AG20443 (cell line): ENCODE data around the gene LAMA2.
A peak's percentile ranks its signal among the peaks of the same experiment; 100 is the strongest.

Experiments
- DNase-seq: peaks from one replicate; pipeline ENCODE4 v3.0.0; 2012; ENCODE audit warnings: low spot score, mixed read lengths

The LAMA2 gene

DNA sequence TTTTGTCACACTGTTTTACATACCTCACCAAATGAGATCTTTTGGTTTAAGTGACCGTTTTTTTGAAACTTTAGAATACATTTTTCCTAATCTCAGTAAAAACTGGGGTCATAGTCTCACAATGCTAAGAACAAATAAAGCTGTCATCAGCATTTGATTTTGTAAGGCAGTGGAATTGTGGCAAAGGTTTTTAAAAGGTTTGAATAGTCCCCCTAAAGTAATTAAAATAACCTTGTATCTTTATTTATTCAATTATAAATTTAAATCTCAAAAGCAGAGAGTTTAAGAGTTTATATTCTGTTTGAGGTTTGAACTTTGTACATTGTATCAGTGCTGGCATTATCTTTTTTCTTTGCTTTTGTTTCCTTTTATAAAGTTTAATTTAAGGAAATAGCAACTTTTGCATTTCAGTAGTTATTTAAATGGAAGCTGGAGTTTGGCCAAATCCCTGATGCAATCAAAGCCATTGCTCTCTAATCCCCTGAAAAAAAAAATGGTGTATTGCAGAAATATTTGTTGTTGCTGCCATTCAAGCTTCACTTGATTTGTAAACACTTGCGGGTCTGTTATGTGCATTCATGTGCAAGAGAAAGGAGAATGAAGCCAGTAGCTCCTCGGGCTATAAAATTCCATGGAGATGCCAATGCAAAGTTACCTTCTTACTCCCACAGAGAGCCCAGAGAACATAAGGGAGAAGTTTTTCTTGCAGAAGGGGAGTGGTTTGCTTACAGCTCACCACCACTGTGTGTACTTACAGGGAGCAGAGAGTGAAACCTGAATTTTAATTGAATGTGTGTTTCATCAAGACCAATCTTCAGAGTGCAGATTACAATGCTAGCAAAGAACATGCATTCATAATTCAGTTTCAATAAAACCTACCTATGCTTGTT lies 435.2 kb downstream of the LAMA2 start:
- peak; percentile 14 for DNase-seq

DNA sequence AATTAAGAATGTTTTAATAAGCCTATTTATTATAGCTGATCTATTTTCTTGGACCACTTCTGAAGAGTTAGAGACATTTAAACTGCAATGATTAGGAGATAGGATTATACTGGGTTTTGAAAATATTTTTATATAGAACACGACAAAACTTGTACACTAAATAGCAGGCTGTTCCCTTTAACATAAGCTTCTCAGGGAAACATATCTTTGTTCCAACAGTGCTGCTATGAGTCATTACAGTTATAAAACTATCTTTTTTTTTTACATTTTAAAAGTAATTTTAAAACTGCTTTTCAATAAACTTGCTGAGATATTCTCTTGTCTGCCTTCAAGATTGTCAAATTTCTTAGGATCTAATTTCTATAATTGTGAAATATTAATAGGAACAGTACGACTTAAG lies 438.0 kb downstream of the LAMA2 start:
- no peak for DNase-seq

DNA sequence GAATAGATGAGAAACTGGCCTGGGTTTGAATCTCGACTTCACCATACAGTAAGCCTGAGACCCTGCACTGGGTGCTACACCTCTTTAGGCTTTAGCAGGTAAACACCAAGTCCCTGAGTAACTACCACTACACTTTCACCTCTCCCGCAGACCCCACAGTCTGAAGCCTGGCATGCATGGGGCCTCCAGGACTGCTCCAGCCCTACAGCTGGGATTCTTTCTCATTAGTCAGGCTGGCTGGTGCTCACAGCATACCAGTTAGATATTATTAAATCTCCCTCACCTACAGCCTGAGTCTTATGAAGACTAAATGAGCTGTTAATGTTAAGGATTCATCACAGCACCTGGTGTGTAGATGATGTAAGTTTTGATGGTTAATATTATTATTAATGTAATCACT lies 438.4 kb downstream of the LAMA2 start:
- no peak for DNase-seq

DNA sequence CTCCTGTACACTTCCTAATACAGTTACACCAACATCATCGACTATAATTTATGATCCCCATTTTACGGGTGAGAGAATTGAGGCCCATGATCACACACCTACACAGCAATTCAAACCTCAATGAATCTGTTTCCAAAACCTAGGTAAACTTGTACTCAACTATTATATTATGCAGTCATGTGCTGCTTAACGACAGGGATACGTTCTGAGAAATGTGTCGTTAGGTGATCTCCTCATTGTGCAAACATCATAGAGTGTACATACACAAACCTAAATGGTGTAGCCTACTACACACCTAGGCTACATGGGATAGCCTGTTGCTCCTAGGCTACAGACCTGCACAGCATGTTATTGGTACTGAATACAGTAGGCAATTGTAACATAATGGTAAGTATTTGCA lies 441.4 kb downstream of the LAMA2 start:
- no peak for DNase-seq

DNA sequence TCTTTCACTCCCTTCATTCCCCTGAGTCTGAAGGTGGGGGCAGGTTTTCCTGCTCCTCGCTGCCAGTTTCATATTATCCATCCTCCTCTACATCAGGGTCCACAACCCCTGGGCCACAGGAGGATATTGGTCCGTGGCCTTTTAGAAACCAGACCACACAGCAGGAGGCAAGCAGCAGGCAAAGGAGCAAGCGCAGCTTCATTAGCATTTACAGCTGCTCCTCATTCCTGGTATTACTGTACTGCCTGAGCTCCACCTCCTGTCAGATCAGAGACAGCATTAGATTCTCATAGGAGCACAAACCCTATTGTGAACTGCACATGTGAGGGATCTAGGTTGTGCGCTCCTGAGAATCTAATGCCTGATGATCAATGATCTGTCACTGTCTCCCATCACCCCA lies 446.7 kb downstream of the LAMA2 start:
- DNase-seq, result no peak

DNA sequence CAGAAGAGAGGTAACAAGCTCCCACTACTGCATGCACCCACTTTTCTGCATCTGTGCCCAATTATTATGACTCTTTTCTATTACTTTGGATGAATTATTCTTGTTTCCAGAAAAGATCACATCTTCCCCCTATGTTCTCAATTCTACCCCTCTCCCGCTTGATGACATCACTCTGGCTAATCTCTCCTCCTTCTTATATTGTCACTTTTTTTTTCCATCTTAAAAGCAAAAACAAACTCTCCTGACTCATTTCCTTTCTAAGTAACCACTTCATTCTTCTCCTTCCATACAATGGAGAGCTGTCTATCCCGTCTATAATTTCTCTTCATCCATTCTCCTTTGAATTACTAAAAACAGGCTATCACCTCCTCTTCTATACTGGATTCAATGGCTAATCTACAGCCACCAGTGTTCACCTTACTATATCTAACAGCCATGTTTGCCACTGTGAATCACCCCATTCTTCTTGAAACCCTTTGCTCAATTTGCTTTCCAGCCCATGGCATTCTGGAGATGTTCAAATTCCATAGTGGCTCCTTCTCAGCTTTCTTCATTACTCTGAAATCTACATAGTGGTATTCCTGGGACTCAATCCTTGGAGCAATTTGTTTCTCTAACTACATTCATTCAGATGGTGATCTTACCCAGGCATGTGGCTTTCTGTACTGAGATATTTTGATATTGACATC lies 448.7 kb downstream of the LAMA2 start:
- peak; percentile 24 for DNase-seq

DNA sequence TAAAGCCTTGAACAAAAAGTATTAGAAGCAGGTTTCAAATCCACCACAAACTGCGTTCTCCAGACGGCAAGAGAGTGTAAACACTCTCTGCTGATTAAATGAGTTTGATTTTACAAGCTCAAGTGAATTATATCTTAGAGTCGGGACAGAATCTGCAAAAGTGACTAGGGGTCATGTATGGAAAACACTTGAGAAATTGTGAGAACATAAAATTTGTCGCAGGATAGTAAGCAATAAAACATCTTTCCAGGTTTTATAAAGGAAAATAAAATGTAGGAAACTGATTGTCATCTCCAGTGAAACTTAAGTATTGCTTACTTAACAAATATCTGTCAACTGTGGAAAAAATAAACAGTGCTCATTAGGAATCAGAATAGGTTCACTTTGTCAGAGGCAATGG lies 452.9 kb downstream of the LAMA2 start:
- DNase-seq, result no peak

DNA sequence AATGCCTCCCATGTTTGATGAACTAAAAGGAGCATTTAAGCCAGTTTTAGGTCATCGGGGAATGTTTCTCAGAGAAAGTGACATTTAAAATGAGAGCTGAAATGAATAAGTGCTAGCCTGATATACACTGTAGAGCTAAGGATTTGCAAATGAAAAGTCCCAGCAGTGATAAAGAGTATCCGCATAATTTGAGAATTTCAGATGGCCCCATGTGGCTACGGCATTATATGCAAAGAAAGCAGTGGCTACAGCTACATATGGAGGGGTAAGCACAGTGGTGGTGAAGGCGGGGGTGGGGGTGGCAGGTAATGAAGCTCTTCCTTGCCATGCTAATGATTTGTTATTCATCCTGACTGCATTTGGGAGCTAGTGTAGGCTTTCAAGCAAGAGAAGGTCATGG lies 455.7 kb downstream of the LAMA2 start:
- DNase-seq, result no peak

DNA sequence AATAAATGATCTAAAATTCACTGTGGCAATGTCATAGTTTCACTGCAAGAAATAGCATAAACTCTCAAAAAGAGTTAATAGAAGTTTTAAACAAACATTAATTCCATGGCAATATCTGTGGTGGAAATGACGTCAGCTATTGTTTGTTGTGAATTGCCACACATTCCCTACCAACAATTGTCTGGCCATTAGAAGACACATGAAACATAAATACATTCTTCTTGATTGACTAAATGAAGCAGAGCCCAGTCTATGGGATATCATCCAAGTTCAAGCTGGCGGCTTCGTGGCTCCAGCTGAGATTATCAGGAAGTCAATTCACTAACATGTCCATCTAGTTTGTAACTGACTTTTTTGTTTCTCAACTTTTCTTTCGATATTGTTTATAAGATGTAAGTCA lies 458.0 kb downstream of the LAMA2 start:
- peak; percentile 70 for DNase-seq

DNA sequence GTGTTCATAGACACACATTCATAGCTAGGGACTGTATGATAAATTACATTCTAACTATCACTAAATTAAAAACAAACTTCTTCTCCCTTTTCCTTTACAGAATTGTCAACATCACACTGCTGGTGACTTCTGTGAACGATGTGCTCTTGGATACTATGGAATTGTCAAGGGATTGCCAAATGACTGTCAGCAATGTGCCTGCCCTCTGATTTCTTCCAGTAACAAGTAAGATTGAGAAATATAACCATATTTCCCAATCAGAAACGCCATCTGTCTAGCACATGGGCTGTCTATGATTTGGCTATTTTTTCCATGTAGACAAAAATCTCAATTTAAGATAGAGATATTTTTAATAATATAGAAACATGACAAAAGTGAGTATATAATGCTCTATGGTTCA lies 459.3 kb downstream of the LAMA2 start:
- peak; percentile 37 for DNase-seq

DNA sequence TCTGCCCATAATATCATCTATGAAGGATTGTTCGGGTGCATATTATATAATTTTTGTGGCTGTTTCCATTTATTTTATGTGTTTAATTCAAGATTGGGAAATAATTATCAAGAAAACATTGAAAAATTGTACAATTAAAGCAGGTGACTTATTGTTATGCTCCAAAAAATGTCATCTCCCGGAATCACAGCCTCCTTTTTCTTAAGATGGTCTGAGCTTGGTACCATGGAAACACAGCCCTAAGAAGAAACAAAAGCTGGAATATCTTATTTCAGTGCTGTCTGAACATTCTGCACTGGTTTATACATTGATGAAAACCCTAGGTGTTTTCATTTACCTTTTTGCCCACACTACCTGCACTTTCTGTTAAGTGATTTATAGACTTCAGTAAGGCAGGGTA lies 459.9 kb downstream of the LAMA2 start:
- DNase-seq, result no peak

DNA sequence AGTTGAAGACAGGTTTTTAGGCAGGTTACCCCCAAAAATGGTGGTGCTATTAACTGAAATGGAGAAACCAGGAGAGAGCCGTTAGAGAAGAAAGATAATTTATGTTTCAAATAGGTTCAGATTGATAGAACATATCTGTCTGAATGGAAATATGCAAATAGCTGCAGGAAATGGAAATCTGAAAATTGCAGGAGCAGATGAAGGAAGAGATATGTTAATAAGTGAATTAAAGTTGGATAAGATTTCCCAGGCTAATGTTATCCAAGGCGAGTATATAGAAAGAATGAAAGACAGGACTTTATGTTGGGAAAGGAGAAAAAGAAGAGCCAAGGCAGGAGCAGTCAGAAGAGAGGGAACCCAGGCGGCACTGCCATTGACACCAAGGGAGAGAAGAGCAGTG lies 461.4 kb downstream of the LAMA2 start:
- no peak for DNase-seq

DNA sequence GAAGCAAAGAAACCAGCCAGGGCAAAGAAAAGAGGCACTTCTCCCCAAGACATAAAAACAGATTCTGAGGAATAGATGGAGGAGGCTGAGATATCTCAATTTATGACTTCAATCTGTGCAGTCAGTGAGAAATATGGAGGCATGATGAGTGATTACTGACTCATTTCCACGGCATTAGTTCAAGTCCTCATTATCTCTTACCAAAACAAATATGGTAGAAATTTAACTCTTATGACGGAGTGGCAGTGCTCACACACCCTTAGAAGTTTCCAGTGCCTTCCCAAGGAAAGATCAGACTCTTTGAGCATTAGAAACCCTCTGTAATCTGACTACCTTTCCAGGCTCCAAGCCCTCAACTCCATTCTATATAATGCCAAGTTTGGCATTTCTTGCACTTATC lies 463.0 kb downstream of the LAMA2 start:
- peak; percentile 47 for DNase-seq

DNA sequence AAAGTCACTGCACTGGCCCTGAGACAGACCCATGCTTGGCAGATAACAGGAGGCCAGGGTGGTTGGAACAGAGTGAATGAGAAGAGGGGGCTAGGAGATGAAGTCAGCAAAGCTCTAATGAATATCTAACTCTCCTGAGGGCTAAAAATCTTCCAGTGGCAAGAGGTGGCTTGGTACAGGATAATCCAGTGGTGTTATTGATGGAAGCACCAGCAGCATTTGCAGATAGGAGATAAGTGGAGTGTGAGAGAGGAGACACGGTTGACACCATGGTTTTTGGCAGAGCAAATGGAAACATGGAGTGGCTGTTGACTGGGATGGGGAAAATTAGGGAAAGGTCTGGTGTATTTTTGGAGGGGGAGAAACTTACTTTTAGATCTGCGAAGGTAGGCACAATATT lies 464.0 kb downstream of the LAMA2 start:
- no peak for DNase-seq

DNA sequence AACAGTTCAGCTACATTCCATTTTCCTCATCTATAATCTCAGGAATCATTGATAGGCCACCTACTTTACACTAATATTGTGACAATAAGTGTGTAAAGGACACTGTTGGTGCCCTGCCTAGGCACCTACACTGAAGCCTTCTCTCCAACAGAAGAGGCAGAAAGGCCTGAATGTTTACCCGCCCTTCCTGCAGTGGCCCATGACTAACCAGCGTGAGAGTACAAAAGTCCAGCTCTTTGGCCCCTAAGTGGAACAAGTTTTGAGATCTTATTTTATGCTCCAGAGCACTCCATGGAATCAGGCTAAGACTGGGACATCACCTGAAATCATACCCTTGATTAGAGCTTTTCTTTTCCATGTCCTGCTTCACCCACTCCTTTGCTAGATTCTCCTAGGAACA lies 467.3 kb downstream of the LAMA2 start:
- DNase-seq, result no peak

DNA sequence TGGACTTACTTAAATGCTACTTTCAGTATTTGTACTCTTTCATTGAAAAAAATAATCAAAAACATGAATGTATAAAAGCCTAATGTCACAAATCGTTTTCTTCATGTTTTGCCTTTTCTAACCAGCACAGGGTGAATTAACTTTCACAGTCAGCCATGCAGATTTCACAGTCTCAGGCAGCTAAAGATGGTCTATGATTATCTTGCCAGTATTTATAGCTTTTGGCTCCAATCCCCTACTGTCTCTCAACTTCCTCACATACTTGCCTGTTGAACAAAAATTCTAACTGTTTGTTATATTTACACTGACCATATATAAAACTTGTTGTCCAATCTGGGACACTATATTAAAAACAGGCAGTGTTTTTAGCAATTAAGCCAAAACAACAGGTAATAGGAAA lies 468.9 kb downstream of the LAMA2 start:
- no peak for DNase-seq

DNA sequence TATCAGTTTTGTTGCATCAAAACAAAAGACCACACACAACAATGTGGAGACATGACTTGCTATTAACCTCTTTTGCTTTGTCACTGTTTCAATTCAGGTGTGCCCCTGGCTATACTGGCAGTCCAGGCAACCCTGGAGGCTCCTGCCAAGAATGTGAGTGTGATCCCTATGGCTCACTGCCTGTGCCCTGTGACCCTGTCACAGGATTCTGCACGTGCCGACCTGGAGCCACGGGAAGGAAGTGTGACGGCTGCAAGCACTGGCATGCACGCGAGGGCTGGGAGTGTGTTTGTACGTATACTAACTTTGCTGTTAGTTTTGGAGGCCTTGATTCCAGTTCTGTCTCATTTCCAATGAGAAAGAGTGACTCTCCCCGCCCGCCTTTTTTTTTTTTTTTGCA lies 470.1 kb downstream of the LAMA2 start:
- DNase-seq, result no peak

DNA sequence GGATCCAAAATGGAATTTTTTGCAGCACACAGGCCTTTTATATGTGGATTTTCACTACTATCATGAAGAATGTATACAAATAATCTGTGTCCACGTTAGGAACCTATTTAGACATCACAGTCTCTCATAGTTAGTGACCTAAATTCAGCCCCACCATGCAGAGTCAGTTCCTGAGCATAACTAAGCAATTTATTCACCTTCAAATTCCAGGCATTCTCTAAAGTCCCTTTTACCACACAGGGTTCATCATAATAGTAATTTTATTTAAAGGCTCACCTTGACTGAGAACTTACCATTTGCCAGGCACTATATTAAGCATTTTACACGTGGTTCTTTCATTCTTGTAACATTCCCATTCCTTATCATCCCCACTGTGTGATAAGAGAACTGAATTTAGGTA lies 473.2 kb downstream of the LAMA2 start:
- no peak for DNase-seq

DNA sequence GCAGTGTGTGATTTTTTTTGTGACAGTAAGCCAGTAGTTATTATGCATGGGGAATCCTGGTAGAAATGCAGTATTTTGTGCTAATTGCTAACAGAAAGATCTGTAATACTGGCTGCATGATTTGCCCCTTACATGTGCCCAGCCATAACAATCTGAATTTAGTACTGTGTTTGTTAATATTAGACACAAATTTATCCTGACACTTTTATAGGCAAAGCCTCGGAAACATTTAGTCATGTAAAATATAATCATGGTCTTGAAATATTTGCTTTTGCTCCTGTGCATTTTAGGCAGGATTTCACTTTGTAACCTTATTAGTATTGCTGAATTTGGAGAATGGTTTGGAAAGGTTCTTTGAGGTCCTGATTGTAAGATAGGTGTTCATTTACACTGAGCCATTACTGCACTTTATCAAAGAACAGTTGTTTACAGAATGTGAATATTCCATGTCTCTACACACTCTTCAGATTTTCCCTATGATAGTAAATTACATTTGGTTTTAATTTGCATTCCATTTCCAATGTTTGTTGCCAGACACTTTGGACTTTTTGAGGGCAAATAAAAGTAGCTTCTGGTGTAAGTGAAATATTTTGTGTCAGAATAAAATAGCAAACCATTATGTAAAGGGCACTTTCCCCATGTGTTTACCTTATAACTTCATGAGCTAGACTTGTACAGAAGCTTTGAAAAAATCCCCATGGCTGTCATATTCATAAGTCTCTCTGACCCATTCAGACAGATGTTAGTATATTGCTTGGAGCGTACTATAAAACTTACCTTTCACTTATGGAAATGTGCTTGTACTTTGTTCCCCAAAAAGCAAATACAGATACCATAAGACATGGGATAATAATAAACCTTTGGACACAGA lies 477.1 kb downstream of the LAMA2 start:
- no peak for DNase-seq

DNA sequence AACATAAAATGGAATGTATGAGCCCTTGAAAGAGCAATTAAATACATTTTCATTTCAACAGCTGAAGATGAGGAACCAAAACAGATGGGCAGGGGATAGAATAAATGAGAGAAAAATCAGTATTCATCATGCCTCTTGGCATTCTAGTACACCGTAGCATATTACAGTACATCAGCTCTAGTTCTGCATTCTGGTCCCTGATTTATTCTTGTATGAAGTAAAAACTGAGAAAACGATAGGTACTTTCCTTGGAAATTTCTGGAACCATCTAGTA lies 477.7 kb downstream of the LAMA2 start:
- DNase-seq, result no peak

DNA sequence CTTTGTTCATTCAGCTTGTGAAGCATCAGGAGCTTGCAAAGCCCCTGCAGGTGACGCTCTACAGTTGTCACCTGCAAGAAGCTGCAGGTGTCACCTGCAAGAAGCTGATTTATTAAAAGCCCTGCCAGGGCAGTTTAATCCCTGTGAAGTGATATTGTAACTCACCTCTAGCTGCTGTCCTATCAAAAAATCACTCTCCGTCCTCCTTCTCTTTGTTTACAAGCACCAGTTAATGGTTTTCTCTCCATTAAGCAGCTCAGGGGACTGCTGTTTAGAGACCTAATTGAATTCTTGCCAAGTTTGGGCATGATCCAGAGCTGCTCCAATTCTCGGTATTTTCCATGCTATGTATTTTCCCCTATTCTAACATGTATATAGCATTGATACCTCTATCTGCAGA lies 481.1 kb downstream of the LAMA2 start:
- no peak for DNase-seq

DNA sequence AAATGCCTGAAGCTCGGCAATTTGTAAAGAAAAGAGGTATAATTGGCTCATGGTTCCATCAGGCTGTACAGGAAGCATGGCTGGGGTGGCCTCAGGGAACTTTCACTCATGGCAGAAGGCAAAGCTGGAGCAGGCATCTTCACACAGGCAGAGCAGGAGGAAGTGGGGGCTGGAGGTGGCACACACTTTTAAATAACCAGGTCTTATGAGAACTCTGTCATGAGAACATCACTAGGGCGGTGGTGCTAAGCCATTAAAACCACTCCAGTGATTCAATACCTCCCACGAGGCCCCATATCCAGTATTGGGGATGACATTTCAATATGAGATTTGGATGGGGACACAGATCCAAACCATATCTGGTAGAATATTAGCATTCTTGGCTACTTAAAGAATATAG lies 481.8 kb downstream of the LAMA2 start:
- no peak for DNase-seq

DNA sequence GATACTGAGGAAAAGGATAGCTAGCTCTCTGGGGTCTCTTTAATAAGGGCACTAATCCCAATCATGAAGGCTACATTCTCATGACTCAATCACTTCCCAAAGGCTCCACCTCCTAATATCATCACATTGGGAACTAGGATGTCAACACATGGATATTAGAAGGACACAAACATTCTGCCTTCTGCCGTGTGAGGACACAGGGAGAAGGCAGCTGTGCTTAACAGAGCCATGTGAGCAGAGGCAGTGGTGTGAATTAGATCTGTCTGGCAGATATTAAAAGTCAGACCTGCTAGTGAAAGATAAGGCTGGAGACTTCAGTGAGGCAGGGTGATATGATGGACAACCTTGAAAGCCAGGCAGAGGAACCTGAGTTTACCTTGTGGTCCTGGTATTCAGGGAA lies 485.1 kb downstream of the LAMA2 start:
- no peak for DNase-seq
